GM23338 (cell line): ENCODE results near the gene CABP2. TPM values are rescaled to one million over a fixed set of nuclear protein-coding genes. Genes with fewer than 3 reads are reported as not detected.

Source experiments
- ATAC-seq: fragments of 200-7000 bp; cut with Tn5 transposase; 3 replicates; pipeline ENCODE4 v1.9.1; 2020
- DNase-seq: peaks from one replicate; pipeline ENCODE4 v3.0.0-alpha.2; 2015; ENCODE audit warnings: low spot score
- H2AFZ ChIP-seq: fragments of 200-600 bp; sonication (generic); 2 replicates; pipeline ENCODE4 v1.8.0; 2016; ENCODE audit warnings: antibody characterized with exemption, mild to moderate bottlenecking, moderate library complexity
- H3F3A ChIP-seq: fragments of 200-600 bp; sonication (generic); replicated peaks from 2 replicates; pipeline ENCODE4 v1.8.0; 2017; ENCODE audit warnings: antibody characterized with exemption, mixed run types, low read depth
- H3K27ac ChIP-seq: fragments of 200-600 bp; sonication (generic); 2 replicates; pipeline ENCODE4 v1.6.1; 2016; ENCODE audit warnings: low read depth
- H3K27me3 ChIP-seq: fragments of 200-600 bp; sonication (generic); 2 replicates; pipeline ENCODE4 v1.8.0; 2016; ENCODE audit warnings: mild to moderate bottlenecking, mixed run types, moderate library complexity; ENCODE audit not compliant: insufficient read depth
- H3K36me3 ChIP-seq: fragments of 200-600 bp; sonication (generic); 2 replicates; pipeline ENCODE4 v1.8.0; 2016; ENCODE audit warnings: mild to moderate bottlenecking; ENCODE audit not compliant: insufficient read depth
- H3K4me1 ChIP-seq: fragments of 200-600 bp; sonication (generic); 2 replicates; pipeline ENCODE4 v1.8.0; 2016; ENCODE audit warnings: mild to moderate bottlenecking, moderate library complexity; ENCODE audit not compliant: insufficient read depth
- H3K4me2 ChIP-seq: fragments of 200-600 bp; sonication (generic); 2 replicates; pipeline ENCODE4 v1.7.1; 2017; ENCODE audit warnings: mixed run types
- H3K4me3 ChIP-seq: fragments of 200-600 bp; sonication (generic); 2 replicates; pipeline ENCODE4 v1.6.1; 2016; ENCODE audit warnings: mixed run types
- H3K79me2 ChIP-seq: fragments of 200-600 bp; sonication (generic); replicated peaks from 2 replicates; pipeline ENCODE4 v1.8.0; 2017; ENCODE audit warnings: mild to moderate bottlenecking; ENCODE audit not compliant: insufficient read depth
- H3K9me2 ChIP-seq: fragments of 200-600 bp; sonication (generic); 2 replicates; pipeline ENCODE4 v1.8.0; 2017; ENCODE audit not compliant: insufficient read depth
- H4K20me1 ChIP-seq: fragments of 200-600 bp; sonication (generic); replicated peaks from 2 replicates; pipeline ENCODE4 v1.8.0; 2017; ENCODE audit warnings: mild to moderate bottlenecking; ENCODE audit not compliant: insufficient read depth
- H3K27ac Mint-ChIP-seq: 2 replicates; pipeline ENCODE4 v1.8.0; 2020; ENCODE audit warnings: inconsistent platforms, mild to moderate bottlenecking, moderate library complexity, mixed read lengths
- H3K27me3 Mint-ChIP-seq: 3 replicates; pipeline ENCODE4 v1.8.0; 2022; ENCODE audit warnings: low read depth, mild to moderate bottlenecking, moderate library complexity, mixed read lengths, inconsistent platforms; ENCODE audit not compliant: insufficient read depth, poor library complexity
- H3K36me3 Mint-ChIP-seq: 3 replicates; pipeline ENCODE4 v1.8.0; 2021; ENCODE audit warnings: low read depth, mild to moderate bottlenecking, inconsistent platforms, moderate library complexity, mixed read lengths
- H3K4me1 Mint-ChIP-seq: 3 replicates; pipeline ENCODE4 v1.8.0; 2020; ENCODE audit warnings: mild to moderate bottlenecking, inconsistent platforms, mixed read lengths
- H3K4me3 Mint-ChIP-seq: 3 replicates; pipeline ENCODE4 v1.8.0; 2021; ENCODE audit warnings: moderate library complexity, mild to moderate bottlenecking, inconsistent platforms, mixed read lengths
- H3K9me3 Mint-ChIP-seq: 3 replicates; pipeline ENCODE4 v1.8.0; 2020; ENCODE audit warnings: moderate library complexity, mild to moderate bottlenecking, inconsistent platforms, mixed read lengths
- CREB1 ChIP-seq: fragments of 250-450 bp; sonication (Bioruptor Pico); IDR thresholded peaks from 2 replicates; pipeline ENCODE4 v1.5.0; 2020; ENCODE audit warnings: low read depth, mild to moderate bottlenecking, moderate library complexity
- CTCF ChIP-seq, 2 experiments: fragments of 200-600 bp in 1 of 2; sonication (generic) in 1 of 2; conservative IDR thresholded peaks; 2 replicates each; pipeline versions ENCODE4 v1.5.1 to v1.6.1; 2016 to 2017; ENCODE audit warnings: antibody characterized with exemption in 2 of 2, low read depth in 2 of 2, mild to moderate bottlenecking in 2 of 2, moderate library complexity in 1 of 2
- ETS1 ChIP-seq: IDR thresholded peaks from 2 replicates; pipeline ENCODE4 v1.6.1; 2016; ENCODE audit warnings: antibody characterized with exemption
- EZH2 ChIP-seq: fragments of 200-600 bp; sonication (generic); IDR thresholded peaks from one replicate; pipeline ENCODE4 v1.8.0; 2017; ENCODE audit warnings: antibody characterized with exemption, mild to moderate bottlenecking, low read depth; ENCODE audit not compliant: unreplicated experiment
- EZH2phosphoT487 ChIP-seq: fragments of 200-600 bp; sonication (generic); IDR thresholded peaks from one replicate; pipeline ENCODE4 v1.8.1; 2018; ENCODE audit warnings: antibody characterized with exemption; ENCODE audit not compliant: unreplicated experiment
- JUNB ChIP-seq: IDR thresholded peaks from one replicate; pipeline ENCODE4 v1.6.1; 2016; ENCODE audit warnings: antibody characterized with exemption; ENCODE audit not compliant: unreplicated experiment
- NANOG ChIP-seq: IDR thresholded peaks from 2 replicates; pipeline ENCODE4 v1.6.1; 2016; ENCODE audit warnings: antibody characterized with exemption, borderline replicate concordance
- POLR2AphosphoS5 ChIP-seq: IDR thresholded peaks from 2 replicates; pipeline ENCODE4 v1.6.1; 2016; ENCODE audit warnings: antibody characterized with exemption, low read depth
- REST ChIP-seq: IDR thresholded peaks from one replicate; pipeline ENCODE4 v1.6.1; 2018; ENCODE audit warnings: antibody characterized with exemption; ENCODE audit not compliant: unreplicated experiment
- STAT1 ChIP-seq: IDR thresholded peaks from one replicate; pipeline ENCODE4 v1.6.1; 2016; ENCODE audit warnings: antibody characterized with exemption; ENCODE audit not compliant: unreplicated experiment
- ZNF114 ChIP-seq: fragments of 250-450 bp; sonication (Bioruptor Pico); IDR thresholded peaks from 2 replicates; pipeline ENCODE4 v1.5.0; 2020; ENCODE audit warnings: mild to moderate bottlenecking, moderate library complexity
- ZNF331 ChIP-seq: fragments of 250-450 bp; sonication (Bioruptor Pico); IDR thresholded peaks from 2 replicates; pipeline ENCODE4 v1.5.0; 2020; ENCODE audit warnings: low read depth, mild to moderate bottlenecking, moderate library complexity
- polyA plus RNA-seq: library from polyadenylated mRNA; unstranded; fragments of >200 nt; fragmentation: Nextera tagmentation; extraction: Ambion mirVana; gene quantifications from 2 replicates; pipeline ENCODE4 v1.2.1, GENCODE V29; 2016
- total RNA-seq: library from RNA; depleted of rRNA; stranded (reverse); fragments of >200 nt; shearing (Covaris generic); gene quantifications from 2 replicates; pipeline ENCODE4 v1.2.3, GENCODE V29; 2014
- TF ChIP-seq, protein P1 (sequence below): fragments of 250-450 bp; sonication (Bioruptor Pico); IDR thresholded peaks from 2 replicates; pipeline ENCODE4 v1.5.0; 2020; ENCODE audit warnings: mild to moderate bottlenecking, moderate library complexity

CABP2 gene
- total and polyA plus RNA-seq, 2 experiments from 2014 or later = not detected

DNA sequence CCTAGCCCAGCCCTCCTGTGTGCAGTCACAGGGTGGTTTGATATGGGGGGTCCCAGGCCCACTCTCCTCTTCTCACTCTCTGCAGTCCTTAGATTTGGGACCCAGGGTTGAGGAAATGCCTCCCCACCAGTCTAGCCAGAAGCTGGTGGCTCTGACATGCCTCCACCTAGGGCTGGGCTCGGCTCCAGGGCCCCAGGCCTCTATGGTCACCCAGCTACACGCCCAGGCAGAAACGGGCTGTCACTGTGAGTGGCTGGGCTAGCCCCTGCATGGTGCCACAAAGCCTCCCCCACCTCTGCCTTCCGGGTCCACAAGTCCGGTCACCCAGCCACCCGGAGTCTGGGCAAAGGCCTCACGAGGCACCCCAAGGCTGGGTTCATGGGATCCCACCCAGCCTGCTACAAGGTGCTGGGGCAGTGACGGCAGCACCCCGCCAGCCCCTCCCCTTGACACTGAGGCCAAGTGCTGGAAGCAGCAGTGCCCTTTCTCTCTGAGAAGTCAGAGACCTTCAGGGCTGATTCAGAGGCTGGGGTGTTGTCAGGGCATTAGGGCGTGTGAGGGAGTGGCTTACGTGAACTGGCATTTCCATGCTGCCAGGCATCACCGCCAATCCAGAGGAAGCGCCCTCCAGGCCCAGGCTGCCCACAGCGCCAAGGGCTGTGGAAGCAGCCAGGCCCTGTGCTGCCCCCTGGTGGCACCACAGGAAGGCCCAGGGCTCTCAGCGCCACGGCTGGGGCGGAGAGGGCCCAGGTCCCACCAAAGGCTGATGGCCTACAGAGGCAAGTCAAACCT is 17.4 kb downstream of the CABP2 start:
- Histone ChIP-seq H3K4me1 (peaks cover 27% of the 10 kb centered on the region), H2AFZ (peak overlapping the region; percentile 14; the same call in 1 of the 2 replicates), H3K9me2 (no peaks in the 10 kb centered on the region), H3K4me3 (peak overlapping the region; percentile 91), H3F3A (peaks cover 16% of the 10 kb centered on the region; the same call in 1 of the 2 replicates), H3K4me2 (peak overlapping the region; percentile 95), H3K36me3 (0 out of 2 replicates have a peak, but pooled peaks cover 4% of the 10 kb centered on the region), H3K27me3 (no peaks in the 10 kb centered on the region; the same call in 1 of the 2 replicates), H3K27ac (peak overlapping the region; percentile 66; the same call in 1 of the 2 replicates), H4K20me1 (peaks cover 15% of the 10 kb centered on the region), H3K79me2 (peaks cover 5% of the 10 kb centered on the region; the same call in 1 of the 2 replicates)
- peaks cover 24% of the 10 kb centered on the region for H3K27me3 Mint-ChIP-seq
- ATAC-seq (peak; percentile 56), DNase-seq (peak; percentile 94)
- peaks cover 12% of the 10 kb centered on the region for H3K36me3 Mint-ChIP-seq
- H3K27ac Mint-ChIP-seq = peak overlapping the region; percentile 52; the same call in 1 of the 2 replicates
- peaks cover 3% of the 10 kb centered on the region; the same call in 1 of the 3 replicates for H3K9me3 Mint-ChIP-seq
- peaks cover 26% of the 10 kb centered on the region for H3K4me1 Mint-ChIP-seq
- H3K4me3 Mint-ChIP-seq = peak overlapping the region; percentile 73
- TF ChIP-seq REST (no peak), CTCF (conservative IDR thresholded peaks at IDR 0.05; ENCODE audit: low read depth in 2 of 2) (peak; percentile 87 to 97), CREB1 (CRISPR knock-in tag) (no peak), EZH2 (no peak), ZNF114 (CRISPR knock-in tag) (no peak), POLR2AphosphoS5 (0 out of 2 replicates have a peak, but pooled peaks have one; percentile 6), STAT1 (no peak), JUNB (no peak), EZH2phosphoT487 (no peak), ETS1 (no peak), NANOG (no peak), ZNF331 (CRISPR knock-in tag) (no peak)
- TF ChIP-seq, protein P1, sequence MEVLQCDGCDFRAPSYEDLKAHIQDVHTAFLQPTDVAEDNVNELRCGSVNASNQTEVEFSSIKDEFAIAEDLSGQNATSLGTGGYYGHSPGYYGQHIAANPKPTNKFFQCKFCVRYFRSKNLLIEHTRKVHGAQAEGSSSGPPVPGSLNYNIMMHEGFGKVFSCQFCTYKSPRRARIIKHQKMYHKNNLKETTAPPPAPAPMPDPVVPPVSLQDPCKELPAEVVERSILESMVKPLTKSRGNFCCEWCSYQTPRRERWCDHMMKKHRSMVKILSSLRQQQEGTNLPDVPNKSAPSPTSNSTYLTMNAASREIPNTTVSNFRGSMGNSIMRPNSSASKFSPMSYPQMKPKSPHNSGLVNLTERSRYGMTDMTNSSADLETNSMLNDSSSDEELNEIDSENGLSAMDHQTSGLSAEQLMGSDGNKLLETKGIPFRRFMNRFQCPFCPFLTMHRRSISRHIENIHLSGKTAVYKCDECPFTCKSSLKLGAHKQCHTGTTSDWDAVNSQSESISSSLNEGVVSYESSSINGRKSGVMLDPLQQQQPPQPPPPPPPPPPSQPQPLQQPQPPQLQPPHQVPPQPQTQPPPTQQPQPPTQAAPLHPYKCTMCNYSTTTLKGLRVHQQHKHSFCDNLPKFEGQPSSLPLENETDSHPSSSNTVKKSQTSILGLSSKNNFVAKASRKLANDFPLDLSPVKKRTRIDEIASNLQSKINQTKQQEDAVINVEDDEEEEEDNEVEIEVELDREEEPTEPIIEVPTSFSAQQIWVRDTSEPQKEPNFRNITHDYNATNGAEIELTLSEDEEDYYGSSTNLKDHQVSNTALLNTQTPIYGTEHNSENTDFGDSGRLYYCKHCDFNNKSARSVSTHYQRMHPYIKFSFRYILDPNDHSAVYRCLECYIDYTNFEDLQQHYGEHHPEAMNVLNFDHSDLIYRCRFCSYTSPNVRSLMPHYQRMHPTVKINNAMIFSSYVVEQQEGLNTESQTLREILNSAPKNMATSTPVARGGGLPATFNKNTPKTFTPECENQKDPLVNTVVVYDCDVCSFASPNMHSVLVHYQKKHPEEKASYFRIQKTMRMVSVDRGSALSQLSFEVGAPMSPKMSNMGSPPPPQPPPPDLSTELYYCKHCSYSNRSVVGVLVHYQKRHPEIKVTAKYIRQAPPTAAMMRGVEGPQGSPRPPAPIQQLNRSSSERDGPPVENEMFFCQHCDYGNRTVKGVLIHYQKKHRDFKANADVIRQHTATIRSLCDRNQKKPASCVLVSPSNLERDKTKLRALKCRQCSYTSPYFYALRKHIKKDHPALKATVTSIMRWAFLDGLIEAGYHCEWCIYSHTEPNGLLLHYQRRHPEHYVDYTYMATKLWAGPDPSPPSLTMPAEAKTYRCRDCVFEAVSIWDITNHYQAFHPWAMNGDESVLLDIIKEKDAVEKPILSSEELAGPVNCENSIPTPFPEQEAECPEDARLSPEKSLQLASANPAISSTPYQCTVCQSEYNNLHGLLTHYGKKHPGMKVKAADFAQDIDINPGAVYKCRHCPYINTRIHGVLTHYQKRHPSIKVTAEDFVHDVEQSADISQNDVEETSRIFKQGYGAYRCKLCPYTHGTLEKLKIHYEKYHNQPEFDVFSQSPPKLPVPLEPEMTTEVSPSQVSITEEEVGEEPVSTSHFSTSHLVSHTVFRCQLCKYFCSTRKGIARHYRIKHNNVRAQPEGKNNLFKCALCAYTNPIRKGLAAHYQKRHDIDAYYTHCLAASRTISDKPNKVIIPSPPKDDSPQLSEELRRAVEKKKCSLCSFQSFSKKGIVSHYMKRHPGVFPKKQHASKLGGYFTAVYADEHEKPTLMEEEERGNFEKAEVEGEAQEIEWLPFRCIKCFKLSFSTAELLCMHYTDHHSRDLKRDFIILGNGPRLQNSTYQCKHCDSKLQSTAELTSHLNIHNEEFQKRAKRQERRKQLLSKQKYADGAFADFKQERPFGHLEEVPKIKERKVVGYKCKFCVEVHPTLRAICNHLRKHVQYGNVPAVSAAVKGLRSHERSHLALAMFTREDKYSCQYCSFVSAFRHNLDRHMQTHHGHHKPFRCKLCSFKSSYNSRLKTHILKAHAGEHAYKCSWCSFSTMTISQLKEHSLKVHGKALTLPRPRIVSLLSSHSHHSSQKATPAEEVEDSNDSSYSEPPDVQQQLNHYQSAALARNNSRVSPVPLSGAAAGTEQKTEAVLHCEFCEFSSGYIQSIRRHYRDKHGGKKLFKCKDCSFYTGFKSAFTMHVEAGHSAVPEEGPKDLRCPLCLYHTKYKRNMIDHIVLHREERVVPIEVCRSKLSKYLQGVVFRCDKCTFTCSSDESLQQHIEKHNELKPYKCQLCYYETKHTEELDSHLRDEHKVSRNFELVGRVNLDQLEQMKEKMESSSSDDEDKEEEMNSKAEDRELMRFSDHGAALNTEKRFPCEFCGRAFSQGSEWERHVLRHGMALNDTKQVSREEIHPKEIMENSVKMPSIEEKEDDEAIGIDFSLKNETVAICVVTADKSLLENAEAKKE (CRISPR knock-in tag) = no peak
